Measurements from ENCODE around the gene SH3D19. TPM values are rescaled to one million over a fixed set of nuclear protein-coding genes. Genes with fewer than 3 reads are reported as not detected.
A peak's percentile ranks its signal among the peaks of the same experiment; 100 is the strongest.

SH3D19 gene
- total RNA-seq, 6 experiments from 2014 or later, result 40.2 to 53.8 (median 46.9) TPM

- Histone ChIP-seq H3K9me3 (no peaks in the 10 kb centered on the region), H3K27me3 (no peaks in the 10 kb centered on the region), H3K4me3 (no peak overlapping the region), H3K4me1 (no peaks in the 10 kb centered on the region), H3K27ac (no peak overlapping the region), H3K36me3 (no peaks in the 10 kb centered on the region)
- 28% methylated on average over 5 of the region's 5 CpGs for WGBS (ENCODE audit: insufficient coverage, low coverage, low lambda C conversion rate, missing lambda C conversion rate)
- DNase-seq (no peak), ATAC-seq (peak in 3 of 4 donors; percentile 30 to 67 (median 38))
- no peak for TF ChIP-seq CTCF (IDR thresholded peaks at IDR 0.05)
- no peak for TF ChIP-seq POLR2A (IDR thresholded peaks at IDR 0.05)
- intact Hi-C loops (cut with DNase I), result no loop called here
Measured at GRCh38 chr4:151195801-151196200, 129.6 kb downstream of the SH3D19 start.

- intact Hi-C loops (cut with DNase I), result no loop called here
- ATAC-seq (no peak), DNase-seq (no peak)
- Histone ChIP-seq H3K36me3 (no peaks in the 10 kb centered on the region), H3K27ac (no peak overlapping the region), H3K4me1 (no peaks in the 10 kb centered on the region), H3K4me3 (no peak overlapping the region), H3K27me3 (no peaks in the 10 kb centered on the region), H3K9me3 (no peaks in the 10 kb centered on the region)
- no peak for TF ChIP-seq CTCF (IDR thresholded peaks at IDR 0.05)
- 100% methylated on average over 2 of the region's 2 CpGs for WGBS (ENCODE audit: insufficient coverage, low coverage, low lambda C conversion rate, missing lambda C conversion rate)
Measured at GRCh38 chr4:151193414-151193813, 132.0 kb downstream of the SH3D19 start.

- Histone ChIP-seq H3K4me3 (no peak overlapping the region), H3K9me3 (no peaks in the 10 kb centered on the region), H3K4me1 (no peaks in the 10 kb centered on the region), H3K27ac (no peak overlapping the region), H3K36me3 (no peaks in the 10 kb centered on the region), H3K27me3 (no peaks in the 10 kb centered on the region)
- DNase-seq, result no peak
- 54% methylated on average over 1 of the region's 1 CpG for WGBS (ENCODE audit: insufficient coverage, low coverage, low lambda C conversion rate, missing lambda C conversion rate)
- intact Hi-C loops (cut with DNase I), result no loop called here
- ATAC-seq, result no peak
- TF ChIP-seq CTCF (IDR thresholded peaks at IDR 0.05), result no peak
- no peak for TF ChIP-seq POLR2A (IDR thresholded peaks at IDR 0.05)
Measured at GRCh38 chr4:151192556-151193235, 132.7 kb downstream of the SH3D19 start.

GRCh38 chr4:151184523-151185458 lies 140.6 kb downstream of the SH3D19 start:
- intact Hi-C loops (cut with DNase I), result no loop called here
- no peaks in the 10 kb centered on the region for H3K9me3 ChIP-seq
- H3K27ac ChIP-seq, result no peak overlapping the region
- peaks cover 0 to 11% (median 2%) of the 10 kb centered on the region in 4 donors for H3K4me1 ChIP-seq
- H3K27me3 ChIP-seq, result no peaks in the 10 kb centered on the region
- DNase-seq (no peak), ATAC-seq (peak; percentile 53 to 91 (median 80))
- 42% methylated on average over 3 of the region's 6 CpGs for WGBS (ENCODE audit: insufficient coverage, low coverage, low lambda C conversion rate, missing lambda C conversion rate)
- H3K36me3 ChIP-seq, result no peaks in the 10 kb centered on the region
- no peak overlapping the region for H3K4me3 ChIP-seq
- no peak for TF ChIP-seq POLR2A (IDR thresholded peaks at IDR 0.05)
- no peak for TF ChIP-seq CTCF (IDR thresholded peaks at IDR 0.05)
